ENCODE measurements around the gene HSPA1L. TPM values are rescaled to one million over a fixed set of nuclear protein-coding genes. Genes with fewer than 3 reads are reported as not detected.

HSPA1L gene
- total RNA-seq, 1 experiment from 2014 or later = 0.12 TPM

DNA sequence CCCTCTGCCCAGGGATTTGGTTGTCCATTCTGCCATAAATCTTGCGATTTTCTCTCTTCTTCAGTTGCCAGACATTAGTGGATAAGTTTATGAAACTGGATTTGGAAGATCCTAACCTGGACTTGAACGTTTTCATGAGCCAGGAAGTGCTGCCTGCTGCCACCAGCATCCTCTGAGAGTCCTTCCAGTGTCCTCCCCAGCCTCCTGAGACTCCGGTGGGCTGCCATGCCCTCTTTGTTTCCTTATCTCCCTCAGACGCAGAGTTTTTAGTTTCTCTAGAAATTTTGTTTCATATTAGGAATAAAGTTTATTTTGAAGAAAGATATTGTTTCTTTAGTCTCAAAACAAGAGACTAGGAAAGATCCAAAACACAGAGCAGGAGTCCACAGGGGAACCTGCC is 52.7 kb downstream of the HSPA1L start, which contains the start of gene SAPCD1:
Gene SAPCD1 (plus strand): TSS at position 301 of the 400 bp plus-strand sequence. CDS start 399 bp downstream, outside the sequence.
- H4K20me1 ChIP-seq (ENCODE audit: insufficient read depth) = no peaks in the 10 kb centered on the region
- H3K79me2 ChIP-seq (ENCODE audit: insufficient read depth, low read length) = no peaks in the 10 kb centered on the region
- peaks cover 3 to 34% of the 10 kb centered on the region in 2 experiments; a peak in 2 of 4 replicates for H3K36me3 ChIP-seq (ENCODE audit: control insufficient read depth in 1 of 2, insufficient read depth in 2 of 2, low read length in 2 of 2)
- no peak within 1 kb of the TSS for H2AFZ ChIP-seq (ENCODE audit: low read depth, low read length, poor library complexity, severe bottlenecking)
- peaks cover 7 to 18% of the 10 kb centered on the region in 2 experiments; a peak in 3 of 4 replicates for H3K4me1 ChIP-seq (ENCODE audit: control insufficient read depth in 1 of 2, insufficient read depth in 2 of 2, low read length in 2 of 2)
- H3K4me3 ChIP-seq (replicated peaks in 1 of 2; ENCODE audit: low read depth in 1 of 2, low read length in 2 of 2) = no peak within 1 kb of the TSS
- no peaks in the 10 kb centered on the region for H3K9me3 ChIP-seq (ENCODE audit: control insufficient read depth in 1 of 2, insufficient read depth in 1 of 2, low read depth in 1 of 2, low read length in 2 of 2)
- no peak for DNase-seq (ENCODE audit: low read depth, low spot score)
- intact Hi-C loops (cut with micrococcal nuclease) = no loop called here
- POLR2A ChIA-PET = no interaction called here
- CTCF ChIA-PET = interaction anchor here (1.4 kb wide), 1 partner anchor 8 kb away, joined by 6 read pairs; no protein-coding TSS in a partner anchor
- H3K4me2 ChIP-seq (ENCODE audit: low read length) = peak within 1 kb of the TSS; percentile 39
- H3K9me2 ChIP-seq (ENCODE audit: insufficient read depth) = no peaks in the 10 kb centered on the region
- no peak within 1 kb of the TSS for H3K9ac ChIP-seq (ENCODE audit: low read length)
- no peak for TF ChIP-seq EZH2 (IDR thresholded peaks at IDR 0.05)
- TF ChIP-seq, protein P1, sequence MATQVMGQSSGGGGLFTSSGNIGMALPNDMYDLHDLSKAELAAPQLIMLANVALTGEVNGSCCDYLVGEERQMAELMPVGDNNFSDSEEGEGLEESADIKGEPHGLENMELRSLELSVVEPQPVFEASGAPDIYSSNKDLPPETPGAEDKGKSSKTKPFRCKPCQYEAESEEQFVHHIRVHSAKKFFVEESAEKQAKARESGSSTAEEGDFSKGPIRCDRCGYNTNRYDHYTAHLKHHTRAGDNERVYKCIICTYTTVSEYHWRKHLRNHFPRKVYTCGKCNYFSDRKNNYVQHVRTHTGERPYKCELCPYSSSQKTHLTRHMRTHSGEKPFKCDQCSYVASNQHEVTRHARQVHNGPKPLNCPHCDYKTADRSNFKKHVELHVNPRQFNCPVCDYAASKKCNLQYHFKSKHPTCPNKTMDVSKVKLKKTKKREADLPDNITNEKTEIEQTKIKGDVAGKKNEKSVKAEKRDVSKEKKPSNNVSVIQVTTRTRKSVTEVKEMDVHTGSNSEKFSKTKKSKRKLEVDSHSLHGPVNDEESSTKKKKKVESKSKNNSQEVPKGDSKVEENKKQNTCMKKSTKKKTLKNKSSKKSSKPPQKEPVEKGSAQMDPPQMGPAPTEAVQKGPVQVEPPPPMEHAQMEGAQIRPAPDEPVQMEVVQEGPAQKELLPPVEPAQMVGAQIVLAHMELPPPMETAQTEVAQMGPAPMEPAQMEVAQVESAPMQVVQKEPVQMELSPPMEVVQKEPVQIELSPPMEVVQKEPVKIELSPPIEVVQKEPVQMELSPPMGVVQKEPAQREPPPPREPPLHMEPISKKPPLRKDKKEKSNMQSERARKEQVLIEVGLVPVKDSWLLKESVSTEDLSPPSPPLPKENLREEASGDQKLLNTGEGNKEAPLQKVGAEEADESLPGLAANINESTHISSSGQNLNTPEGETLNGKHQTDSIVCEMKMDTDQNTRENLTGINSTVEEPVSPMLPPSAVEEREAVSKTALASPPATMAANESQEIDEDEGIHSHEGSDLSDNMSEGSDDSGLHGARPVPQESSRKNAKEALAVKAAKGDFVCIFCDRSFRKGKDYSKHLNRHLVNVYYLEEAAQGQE (IDR thresholded peaks at IDR 0.05; ENCODE audit: low read depth) = no peak
- TSS peak; percentile 27 for BruUV-seq (replicated peaks)
- no peak for ATAC-seq
- RAD21 ChIA-PET (ENCODE audit: low non-redundant PET in 1 of 2, low total read pairs in 2 of 2, uncharacterized antibody in 2 of 2, unreplicated experiment in 2 of 2) = no interaction called here
- no peaks in the 10 kb centered on the region for H3K27me3 ChIP-seq (ENCODE audit: insufficient read depth, low read length)
- H3K27ac ChIP-seq (ENCODE audit: low read depth, low read length) = peak within 1 kb of the TSS; percentile 1; the same call in 1 of the 2 replicates

DNA sequence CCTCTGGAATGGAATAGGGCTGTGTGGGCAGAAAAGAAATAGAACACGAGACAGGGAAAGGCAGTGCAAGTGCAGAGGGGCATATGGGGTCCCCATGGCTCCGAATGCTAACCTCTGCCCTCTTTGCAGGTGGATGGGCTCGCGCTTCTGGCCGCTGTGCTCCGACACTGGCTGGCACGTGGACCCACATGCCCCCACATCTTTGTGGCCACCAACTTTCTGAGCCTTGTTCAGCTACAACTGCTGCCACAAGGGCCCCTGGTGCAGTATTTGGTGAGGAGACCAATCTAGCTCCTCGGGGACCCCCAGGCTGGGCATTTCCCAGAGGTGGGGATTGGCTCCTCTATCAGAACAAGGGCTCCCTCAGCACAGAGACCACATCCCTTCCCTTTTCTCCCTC is 53.7 kb downstream of the HSPA1L start:
- H2AFZ ChIP-seq (ENCODE audit: low read depth, low read length, poor library complexity, severe bottlenecking) = no peak overlapping the region
- no peaks in the 10 kb centered on the region for H3K27me3 ChIP-seq (ENCODE audit: insufficient read depth, low read length)
- ATAC-seq (no peak), DNase-seq (ENCODE audit: low read depth, low spot score) (no peak)
- H3K79me2 ChIP-seq (ENCODE audit: insufficient read depth, low read length) = no peaks in the 10 kb centered on the region
- intact Hi-C loops (cut with micrococcal nuclease) = no loop called here
- H3K36me3 ChIP-seq (ENCODE audit: control insufficient read depth in 1 of 2, insufficient read depth in 2 of 2, low read length in 2 of 2) = peaks cover 3 to 34% of the 10 kb centered on the region in 2 experiments; a peak in 2 of 4 replicates
- ChIA-PET CTCF (interaction anchor here (1.4 kb wide), 1 partner anchor 9 kb away, joined by 6 read pairs; no protein-coding TSS in a partner anchor), POLR2A (no interaction called here), RAD21 (ENCODE audit: low non-redundant PET in 1 of 2, low total read pairs in 2 of 2, uncharacterized antibody in 2 of 2, unreplicated experiment in 2 of 2) (no interaction called here)
- no peaks in the 10 kb centered on the region for H4K20me1 ChIP-seq (ENCODE audit: insufficient read depth)
- H3K4me3 ChIP-seq (replicated peaks in 1 of 2; ENCODE audit: low read depth in 1 of 2, low read length in 2 of 2) = no peak overlapping the region
- H3K4me1 ChIP-seq (ENCODE audit: control insufficient read depth in 1 of 2, insufficient read depth in 2 of 2, low read length in 2 of 2) = peaks cover 7 to 18% of the 10 kb centered on the region in 2 experiments; a peak in 3 of 4 replicates
- H3K4me2 ChIP-seq (ENCODE audit: low read length) = no peak overlapping the region
- no peak overlapping the region for H3K9ac ChIP-seq (ENCODE audit: low read length)
- no peaks in the 10 kb centered on the region for H3K9me3 ChIP-seq (ENCODE audit: control insufficient read depth in 1 of 2, insufficient read depth in 1 of 2, low read depth in 1 of 2, low read length in 2 of 2)
- no peaks in the 10 kb centered on the region for H3K9me2 ChIP-seq (ENCODE audit: insufficient read depth)
- BruUV-seq (replicated peaks) = no TSS peak
- no peak overlapping the region for H3K27ac ChIP-seq (ENCODE audit: low read depth, low read length)
- TF ChIP-seq CEBPB (IDR thresholded peaks at IDR 0.05; ENCODE audit: low read depth) = no peak
- TF ChIP-seq, protein P2, sequence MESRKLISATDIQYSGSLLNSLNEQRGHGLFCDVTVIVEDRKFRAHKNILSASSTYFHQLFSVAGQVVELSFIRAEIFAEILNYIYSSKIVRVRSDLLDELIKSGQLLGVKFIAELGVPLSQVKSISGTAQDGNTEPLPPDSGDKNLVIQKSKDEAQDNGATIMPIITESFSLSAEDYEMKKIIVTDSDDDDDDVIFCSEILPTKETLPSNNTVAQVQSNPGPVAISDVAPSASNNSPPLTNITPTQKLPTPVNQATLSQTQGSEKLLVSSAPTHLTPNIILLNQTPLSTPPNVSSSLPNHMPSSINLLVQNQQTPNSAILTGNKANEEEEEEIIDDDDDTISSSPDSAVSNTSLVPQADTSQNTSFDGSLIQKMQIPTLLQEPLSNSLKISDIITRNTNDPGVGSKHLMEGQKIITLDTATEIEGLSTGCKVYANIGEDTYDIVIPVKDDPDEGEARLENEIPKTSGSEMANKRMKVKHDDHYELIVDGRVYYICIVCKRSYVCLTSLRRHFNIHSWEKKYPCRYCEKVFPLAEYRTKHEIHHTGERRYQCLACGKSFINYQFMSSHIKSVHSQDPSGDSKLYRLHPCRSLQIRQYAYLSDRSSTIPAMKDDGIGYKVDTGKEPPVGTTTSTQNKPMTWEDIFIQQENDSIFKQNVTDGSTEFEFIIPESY (IDR thresholded peaks at IDR 0.05; ENCODE audit: extremely low read depth, insufficient replicate concordance, low read length) = no peak
- TF ChIP-seq ZFX (IDR thresholded peaks at IDR 0.05) = no peak
- TF ChIP-seq SIN3A (IDR thresholded peaks at IDR 0.05; ENCODE audit: low read depth) = no peak
- TF ChIP-seq POLR2AphosphoS5 (IDR thresholded peaks at IDR 0.05; ENCODE audit: low read depth, low read length) = no peak
- TF ChIP-seq, protein P3, sequence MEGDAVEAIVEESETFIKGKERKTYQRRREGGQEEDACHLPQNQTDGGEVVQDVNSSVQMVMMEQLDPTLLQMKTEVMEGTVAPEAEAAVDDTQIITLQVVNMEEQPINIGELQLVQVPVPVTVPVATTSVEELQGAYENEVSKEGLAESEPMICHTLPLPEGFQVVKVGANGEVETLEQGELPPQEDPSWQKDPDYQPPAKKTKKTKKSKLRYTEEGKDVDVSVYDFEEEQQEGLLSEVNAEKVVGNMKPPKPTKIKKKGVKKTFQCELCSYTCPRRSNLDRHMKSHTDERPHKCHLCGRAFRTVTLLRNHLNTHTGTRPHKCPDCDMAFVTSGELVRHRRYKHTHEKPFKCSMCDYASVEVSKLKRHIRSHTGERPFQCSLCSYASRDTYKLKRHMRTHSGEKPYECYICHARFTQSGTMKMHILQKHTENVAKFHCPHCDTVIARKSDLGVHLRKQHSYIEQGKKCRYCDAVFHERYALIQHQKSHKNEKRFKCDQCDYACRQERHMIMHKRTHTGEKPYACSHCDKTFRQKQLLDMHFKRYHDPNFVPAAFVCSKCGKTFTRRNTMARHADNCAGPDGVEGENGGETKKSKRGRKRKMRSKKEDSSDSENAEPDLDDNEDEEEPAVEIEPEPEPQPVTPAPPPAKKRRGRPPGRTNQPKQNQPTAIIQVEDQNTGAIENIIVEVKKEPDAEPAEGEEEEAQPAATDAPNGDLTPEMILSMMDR (IDR thresholded peaks at IDR 0.05 in 2 of 3, conservative IDR thresholded peaks at IDR 0.05 in 1 of 3; ENCODE audit: borderline replicate concordance in 1 of 3, insufficient read depth in 1 of 3, low read depth in 2 of 3, low read length in 2 of 3) = no peak
- TF ChIP-seq SP1 (IDR thresholded peaks at IDR 0.05; ENCODE audit: low read depth) = no peak
- no peak for TF ChIP-seq JUND (IDR thresholded peaks at IDR 0.05)
- TF ChIP-seq EGR1 (IDR thresholded peaks at IDR 0.05; ENCODE audit: low read depth) = no peak
- TF ChIP-seq ELF1 (IDR thresholded peaks at IDR 0.05; ENCODE audit: borderline replicate concordance, low read depth) = no peak
